CD4-positive, alpha-beta T cell treated with Interleukin-21 for 1 hour (primary cell): ENCODE data around the gene RADX.
A peak's percentile ranks its signal among the peaks of the same experiment; 100 is the strongest.
"Not testable (repeated sequence)": the region's sequence is repeated elsewhere in the genome, so short reads cannot be mapped to it uniquely, and the experiment has no call there.

Source experiments
- DNase-seq: peaks from one replicate; pipeline ENCODE4 v3.0.0-alpha.2; 2020

Gene RADX, protein sequence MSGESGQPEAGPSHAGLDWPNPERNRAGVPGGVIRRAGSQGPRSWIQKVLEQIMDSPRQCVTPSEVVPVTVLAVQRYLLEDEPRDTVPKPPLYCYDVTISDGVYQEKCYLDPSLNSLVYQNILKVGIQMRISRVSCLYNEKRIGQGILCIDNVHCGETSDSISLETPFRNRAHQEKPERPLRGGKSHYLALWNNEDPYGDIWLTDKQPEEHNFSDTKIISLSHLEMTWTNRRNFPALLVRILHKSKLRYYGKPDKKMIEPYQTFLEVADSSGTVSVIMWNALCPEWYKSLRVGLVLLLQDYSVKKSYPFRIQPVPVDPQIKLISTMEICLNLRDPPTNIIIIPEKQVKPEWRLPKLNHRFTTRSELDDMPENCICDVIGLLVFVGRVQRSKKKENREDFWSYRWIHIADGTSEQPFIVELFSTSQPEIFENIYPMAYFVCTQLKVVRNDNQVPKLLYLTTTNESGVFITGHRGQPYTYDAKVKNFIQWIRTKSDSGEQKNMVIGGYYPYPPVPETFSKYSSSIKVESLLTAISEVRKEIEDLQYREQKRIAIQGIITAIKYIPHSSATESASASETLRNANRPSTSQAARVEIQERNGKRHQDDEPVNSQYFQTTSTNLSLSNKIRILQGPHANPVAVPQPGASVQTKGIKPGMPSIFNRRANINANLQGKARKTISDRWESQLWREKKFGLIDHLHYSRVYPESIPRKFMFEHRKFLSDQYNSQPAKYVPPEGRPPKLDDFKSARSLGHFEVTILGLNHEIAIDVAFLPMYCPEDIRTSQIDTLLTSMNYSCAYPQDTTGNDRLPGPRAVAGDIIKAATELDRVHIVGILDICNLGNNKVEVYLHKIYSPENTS

DNA sequence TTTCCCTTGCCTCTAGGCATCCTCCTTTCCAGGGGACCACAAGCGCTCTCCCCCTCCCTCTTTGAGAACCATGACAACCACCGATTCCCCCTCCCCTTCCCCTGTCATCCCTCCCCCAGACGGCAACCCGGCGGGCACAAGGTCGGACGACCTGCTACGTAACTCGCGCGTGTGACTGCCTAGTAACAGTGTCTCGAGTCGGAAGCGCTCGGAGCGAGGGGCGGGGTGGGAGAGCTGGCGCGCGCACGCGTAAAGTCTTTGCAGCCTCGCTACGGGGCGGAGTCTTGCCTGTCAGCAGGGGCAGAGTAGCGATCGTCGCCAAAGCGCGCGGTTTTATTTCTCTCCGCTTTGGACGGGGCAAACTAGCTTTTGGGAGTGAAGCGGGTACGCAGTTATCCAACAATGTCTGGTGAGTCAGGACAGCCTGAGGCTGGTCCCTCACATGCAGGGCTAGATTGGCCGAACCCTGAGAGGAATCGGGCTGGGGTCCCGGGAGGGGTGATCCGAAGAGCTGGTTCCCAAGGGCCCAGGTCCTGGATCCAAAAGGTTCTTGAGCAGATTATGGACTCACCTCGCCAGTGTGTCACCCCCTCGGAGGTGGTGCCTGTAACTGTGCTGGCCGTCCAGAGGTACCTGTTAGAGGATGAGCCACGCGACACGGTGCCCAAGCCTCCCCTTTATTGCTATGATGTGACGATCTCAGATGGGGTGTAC is at the start of gene RADX:
Gene RADX (plus strand): TSS at position 300 of the 714 bp plus-strand sequence. CDS start 103 bp downstream, at position 403.
- DNase-seq: peak; percentile 92

- DNase-seq: no peak
These were observed 46.8 kb upstream of the RADX start for GRCh38 chrX:106564986-106565385.

GRCh38 chrX:106566362-106566761 is 45.4 kb upstream of the RADX start:
- no peak for DNase-seq

DNA sequence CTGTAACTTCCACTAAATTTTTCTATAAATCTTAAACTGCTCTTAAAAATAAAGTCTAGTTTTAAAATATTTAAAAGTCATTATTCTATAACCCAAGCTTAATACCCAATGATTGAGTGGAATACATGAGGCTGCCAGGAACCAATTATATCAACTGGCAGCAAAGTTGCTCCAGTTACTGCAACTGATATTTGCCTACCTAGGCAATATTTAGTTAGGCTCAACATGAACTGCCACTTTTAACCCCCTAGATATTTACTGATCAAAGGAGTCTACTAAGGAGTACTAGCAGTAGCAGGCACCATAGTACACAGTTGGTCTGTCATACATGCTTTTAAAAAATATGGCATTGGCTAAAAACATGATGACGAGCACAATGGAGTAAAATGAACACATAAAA is 29.9 kb upstream of the RADX start:
- no peak for DNase-seq

DNA sequence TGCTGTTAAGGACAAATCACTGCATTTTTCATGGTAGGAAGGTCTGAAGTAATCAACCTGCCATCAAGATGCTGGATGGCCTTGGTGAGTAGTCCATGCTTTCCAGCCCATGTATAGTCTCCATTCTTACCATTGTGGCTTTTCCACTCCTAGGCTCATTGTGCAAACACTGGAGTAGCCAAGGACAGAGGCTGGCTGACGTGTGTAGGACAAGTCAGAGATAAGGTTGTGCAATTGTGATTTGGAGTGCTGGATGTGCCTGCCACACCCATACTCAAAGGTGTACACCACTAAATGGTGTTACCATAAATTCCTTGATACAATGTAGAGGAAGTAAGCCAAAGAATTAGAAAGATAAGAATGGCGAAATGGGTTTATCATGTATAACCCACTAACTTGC is 26.3 kb upstream of the RADX start:
- DNase-seq: no peak

DNA sequence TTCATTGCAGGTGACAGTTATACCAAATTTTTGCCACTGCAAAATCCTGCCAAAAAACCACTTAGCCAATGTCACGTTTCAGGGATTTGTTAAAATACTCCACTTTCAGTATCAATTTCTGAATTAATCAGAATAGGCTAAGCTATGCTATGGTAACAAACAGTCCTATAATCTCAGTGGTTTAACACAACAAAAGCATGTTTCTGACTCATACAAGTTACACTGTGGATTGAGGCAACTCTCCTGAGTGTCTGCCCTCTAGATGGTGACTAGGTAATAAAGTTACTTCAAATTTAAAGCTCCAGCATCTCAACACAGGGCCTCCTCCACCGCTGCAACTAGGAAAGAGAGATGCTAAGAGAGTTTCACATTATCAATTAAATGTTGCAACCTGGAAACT is 23.0 kb upstream of the RADX start:
- DNase-seq: no peak

- DNase-seq: no peak
These were observed 12.4 kb upstream of the RADX start for GRCh38 chrX:106599411-106599810.

GRCh38 chrX:106606571-106606970 is 5.2 kb upstream of the RADX start:
- DNase-seq: no peak

- peak; percentile 70 for DNase-seq
These were observed 3.8 kb upstream of the RADX start for GRCh38 chrX:106608016-106608415.

GRCh38 chrX:106611317-106611678 is 480 bp upstream of the RADX start:
- no peak for DNase-seq

DNA sequence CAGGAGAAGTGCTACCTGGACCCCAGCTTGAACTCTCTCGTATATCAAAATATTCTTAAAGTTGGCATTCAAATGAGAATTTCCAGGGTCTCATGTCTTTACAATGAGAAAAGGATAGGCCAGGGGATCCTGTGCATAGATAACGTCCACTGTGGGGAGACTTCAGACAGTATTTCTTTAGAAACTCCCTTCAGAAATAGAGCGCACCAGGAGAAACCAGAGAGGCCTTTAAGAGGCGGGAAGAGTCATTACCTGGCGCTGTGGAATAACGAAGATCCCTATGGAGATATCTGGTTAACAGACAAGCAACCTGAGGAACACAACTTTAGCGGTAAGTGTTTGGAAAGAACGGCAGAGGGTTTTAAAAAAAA is 600 bp downstream of the RADX start:
- DNase-seq: no peak

DNA sequence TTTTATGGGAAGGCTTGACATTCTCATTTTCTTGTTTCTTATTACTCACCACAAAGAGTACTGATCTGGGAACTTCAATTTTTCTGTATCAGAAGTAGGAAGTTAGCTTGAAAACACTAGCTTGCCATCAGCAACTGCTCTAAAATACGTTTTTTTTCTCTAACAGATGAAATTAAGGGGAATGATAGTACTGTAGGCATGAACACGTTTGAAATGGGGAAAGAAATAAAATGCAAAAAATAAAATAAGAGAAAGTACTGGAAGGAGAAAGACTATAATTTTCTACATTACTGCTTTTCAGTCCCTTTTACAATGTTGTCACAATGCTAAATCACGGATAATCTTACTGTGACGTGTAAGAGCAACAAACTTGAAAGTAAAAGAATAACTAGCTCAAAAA is 1.5 kb downstream of the RADX start:
- no peak for DNase-seq

- no peak for DNase-seq
These were observed 3.3 kb downstream of the RADX start for GRCh38 chrX:106615041-106615440.

- no peak for DNase-seq
These were observed 8.0 kb downstream of the RADX start for GRCh38 chrX:106619797-106620196.

DNA sequence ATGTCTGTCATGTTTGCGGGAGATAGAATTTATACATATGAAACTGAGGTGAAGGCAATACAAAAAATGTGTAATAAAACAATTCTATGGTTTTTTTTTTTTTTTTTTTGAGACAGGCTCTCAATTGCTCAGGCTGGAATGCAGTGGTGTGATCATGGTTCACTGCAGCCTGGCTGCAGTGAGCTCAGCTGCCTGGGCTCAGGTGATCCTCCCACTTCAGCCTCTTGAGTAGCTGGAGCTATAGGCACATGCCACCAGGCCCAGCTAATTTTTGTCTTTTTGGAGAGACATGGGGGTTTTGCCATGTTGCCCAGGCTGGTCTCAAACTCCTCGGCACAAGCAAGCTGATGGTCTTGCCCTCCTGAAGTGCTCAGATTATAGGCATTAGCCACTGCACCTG is 10.1 kb downstream of the RADX start:
- DNase-seq: no peak

GRCh38 chrX:106626789-106627188 is 15.0 kb downstream of the RADX start:
- no peak for DNase-seq

- DNase-seq: no peak
These were observed 19.8 kb downstream of the RADX start for GRCh38 chrX:106631615-106632014.

DNA sequence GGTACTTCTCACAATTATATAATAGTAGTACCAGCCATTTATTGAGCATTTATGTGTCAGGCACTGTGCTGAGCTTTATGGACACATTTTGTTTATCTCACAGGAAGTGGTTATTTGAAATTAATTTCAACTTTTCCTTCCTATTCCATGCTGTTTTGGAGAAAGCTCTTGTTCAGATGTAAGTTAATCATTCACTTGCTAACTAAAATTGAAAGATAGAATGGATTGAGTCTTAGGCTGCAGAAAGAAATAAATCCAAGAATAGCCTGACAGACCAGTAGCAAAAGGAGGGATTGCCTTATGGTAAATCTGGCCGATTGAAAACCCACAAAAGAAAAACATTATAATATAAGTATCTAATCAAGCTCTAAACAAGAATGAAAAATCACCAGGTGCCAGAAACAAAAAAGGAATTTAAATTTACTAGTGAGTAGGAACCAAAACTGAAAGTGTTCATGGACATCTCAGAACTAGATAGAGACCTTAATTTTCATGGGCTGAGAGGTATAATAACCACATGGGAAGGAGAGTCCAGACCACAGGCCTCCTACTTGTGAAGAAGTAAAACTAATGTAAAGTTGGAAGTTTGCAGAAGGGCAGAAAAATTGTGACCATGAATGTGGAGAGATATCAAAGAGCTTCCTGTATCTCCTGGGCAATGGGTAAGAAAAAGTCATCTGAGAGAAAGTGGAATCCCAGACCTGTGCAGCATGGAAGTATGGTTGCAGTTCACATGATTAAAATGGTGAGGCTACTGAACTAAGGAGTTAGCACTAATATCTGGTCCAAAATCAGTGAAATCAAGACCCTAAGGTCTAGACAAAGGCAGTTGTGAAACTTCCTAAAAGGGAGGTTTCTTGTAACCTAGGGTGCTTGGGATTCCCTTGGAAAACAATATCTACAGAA is 38.0 kb downstream of the RADX start:
- peak; percentile 8 for DNase-seq

DNA sequence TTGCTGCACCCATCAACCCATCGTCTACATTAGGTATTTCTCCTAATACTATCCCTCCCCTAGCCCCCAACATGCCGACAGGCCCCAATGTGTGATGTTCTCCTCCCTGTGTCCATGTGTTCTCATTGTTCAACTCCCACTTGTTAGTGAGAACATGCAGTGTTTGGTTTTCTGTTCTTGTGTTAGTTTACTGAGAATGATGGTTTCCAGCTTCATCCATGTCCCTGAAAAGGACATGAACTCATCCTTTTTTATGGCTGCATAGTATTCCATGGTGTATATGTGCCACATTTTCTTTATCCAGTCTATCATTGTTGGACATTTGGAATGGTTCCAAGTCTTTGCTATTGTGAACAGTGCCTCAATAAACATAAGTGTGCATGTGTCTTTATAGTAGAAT is 41.8 kb downstream of the RADX start:
- DNase-seq: not testable (repeated sequence)

GRCh38 chrX:106670631-106671030 is 58.9 kb downstream of the RADX start:
- no peak for DNase-seq

DNA sequence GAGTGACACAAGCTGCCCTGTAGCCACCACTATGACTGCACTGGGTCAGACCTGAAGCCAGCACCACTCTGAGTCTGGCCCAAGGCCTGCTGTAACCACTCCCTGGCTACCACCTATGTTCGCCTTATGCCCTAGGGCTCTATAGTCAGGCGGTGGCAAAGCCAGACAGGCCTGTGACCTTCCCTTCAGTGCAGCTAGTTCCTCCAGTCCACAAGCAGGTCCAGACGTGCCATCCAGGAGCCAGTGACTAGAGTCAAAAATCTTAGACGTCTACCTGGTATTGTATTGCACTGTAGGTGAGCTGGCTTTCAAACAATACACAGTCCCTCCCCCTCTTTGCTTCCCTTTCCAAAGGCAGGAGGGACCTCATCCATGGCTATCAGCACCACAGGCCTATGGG is 60.7 kb downstream of the RADX start:
- no peak for DNase-seq

GRCh38 chrX:106680716-106681115 is 68.9 kb downstream of the RADX start:
- no peak for DNase-seq

GRCh38 chrX:106684207-106684606 is 72.4 kb downstream of the RADX start:
- DNase-seq: no peak
